Esophagus squamous epithelium (tissue), 4 donors: ENCODE data around the gene GCLC.
"Not testable (repeated sequence)": the region's sequence is repeated elsewhere in the genome, so short reads cannot be mapped to it uniquely, and the experiment has no call there.

Experiments
- CTCF ChIP-seq, 6 experiments: fragments of 450-650 bp in 4 of 6; fragments of 200-600 bp in 2 of 6; sonication (generic) in 2 of 6; IDR thresholded peaks; one replicate each; pipeline ENCODE4 v1.5.1; 2016 to 2019; ENCODE audit warnings: antibody characterized with exemption in 6 of 6, mild to moderate bottlenecking in 4 of 6, moderate library complexity in 4 of 6
- POLR2A ChIP-seq, 4 donors: fragments of 450-650 bp; IDR thresholded peaks; one replicate each; pipeline ENCODE4 v1.6.1; 2017; ENCODE audit warnings: antibody characterized with exemption in 4 of 4, mild to moderate bottlenecking in 4 of 4, moderate library complexity in 3 of 4

GRCh38 chr6:53551681-53552080, 6.8 kb upstream of the GCLC start:
- not testable (repeated sequence) for TF ChIP-seq CTCF, POLR2A (IDR thresholded peaks at IDR 0.05)
